Fibroblast of skin of back (primary cell): ENCODE data around the gene PCSK1N. TPM values are rescaled to one million over a fixed set of nuclear protein-coding genes. Genes with fewer than 3 reads are reported as not detected.
A peak's percentile ranks its signal among the peaks of the same experiment; 100 is the strongest.
"Not testable (repeated sequence)": the region's sequence is repeated elsewhere in the genome, so short reads cannot be mapped to it uniquely, and the experiment has no call there.

ENCODE experiments used
- DNase-seq: peaks from one replicate; pipeline ENCODE4 v3.0.0-alpha.2; 2013
- polyA plus RNA-seq, 2 experiments: library from polyadenylated mRNA; unstranded; fragments of 120-200 nt; gene quantifications; one replicate each; pipeline ENCODE4 v1.2.1, GENCODE V29; 2013; ENCODE audit not compliant: insufficient read length in 2 of 2

Gene PCSK1N, protein sequence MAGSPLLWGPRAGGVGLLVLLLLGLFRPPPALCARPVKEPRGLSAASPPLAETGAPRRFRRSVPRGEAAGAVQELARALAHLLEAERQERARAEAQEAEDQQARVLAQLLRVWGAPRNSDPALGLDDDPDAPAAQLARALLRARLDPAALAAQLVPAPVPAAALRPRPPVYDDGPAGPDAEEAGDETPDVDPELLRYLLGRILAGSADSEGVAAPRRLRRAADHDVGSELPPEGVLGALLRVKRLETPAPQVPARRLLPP
- 0.68 TPM for polyA plus RNA-seq (2013, experiment 1 of 2; ENCODE audit: insufficient read length)
- 0.24 TPM for polyA plus RNA-seq (2013, experiment 2 of 2; ENCODE audit: insufficient read length)

GRCh38 chrX:48835524-48836329 is at the start of gene PCSK1N:
TSS of gene PCSK1N (minus strand) at chrX:48835610. CDS start at chrX:48835532, 78 bp downstream.
- DNase-seq = no peak

GRCh38 chrX:48883729-48884128 is 48.3 kb upstream of the PCSK1N start:
- DNase-seq = no peak

DNA sequence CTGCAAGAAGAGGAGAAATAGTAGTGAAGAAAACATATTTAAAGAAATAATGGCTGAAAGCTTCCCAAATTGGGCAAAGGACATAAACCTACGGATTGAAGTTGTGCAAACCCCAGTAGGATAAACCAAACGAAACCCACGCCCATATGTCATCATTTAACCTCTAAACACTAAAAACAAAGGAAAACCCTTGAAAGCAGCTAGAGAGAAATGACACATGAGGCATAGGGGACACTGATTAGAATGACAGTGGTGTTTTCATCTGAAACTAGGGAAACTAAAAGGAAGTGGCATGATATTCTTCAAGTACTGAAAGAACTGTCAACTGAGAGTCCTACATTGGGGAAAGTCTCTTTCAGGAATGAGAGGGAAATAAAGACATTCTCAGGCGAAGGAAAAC is 41.5 kb upstream of the PCSK1N start:
- not testable (repeated sequence) for DNase-seq

GRCh38 chrX:48872017-48872416 is 36.6 kb upstream of the PCSK1N start:
- DNase-seq = not testable (repeated sequence)

DNA sequence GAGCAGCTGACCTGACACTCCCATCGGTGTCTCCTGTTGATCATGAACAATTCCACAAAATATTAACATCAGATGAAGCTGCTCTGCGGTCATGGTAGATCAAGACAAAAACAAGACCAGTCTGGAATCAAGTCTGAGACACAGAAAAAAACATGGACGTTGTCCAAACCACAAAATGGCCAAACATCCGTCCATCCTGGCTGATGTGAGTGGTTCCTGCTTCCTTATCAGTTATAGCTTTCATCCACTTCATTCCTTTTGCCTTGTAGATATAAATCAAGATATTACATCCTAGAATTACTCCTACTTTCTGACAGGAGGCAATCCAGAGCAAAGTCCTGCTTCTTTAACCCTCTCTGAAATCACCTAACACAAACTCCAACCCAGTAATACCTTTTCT is 28.8 kb upstream of the PCSK1N start:
- DNase-seq = peak; percentile 17

DNA sequence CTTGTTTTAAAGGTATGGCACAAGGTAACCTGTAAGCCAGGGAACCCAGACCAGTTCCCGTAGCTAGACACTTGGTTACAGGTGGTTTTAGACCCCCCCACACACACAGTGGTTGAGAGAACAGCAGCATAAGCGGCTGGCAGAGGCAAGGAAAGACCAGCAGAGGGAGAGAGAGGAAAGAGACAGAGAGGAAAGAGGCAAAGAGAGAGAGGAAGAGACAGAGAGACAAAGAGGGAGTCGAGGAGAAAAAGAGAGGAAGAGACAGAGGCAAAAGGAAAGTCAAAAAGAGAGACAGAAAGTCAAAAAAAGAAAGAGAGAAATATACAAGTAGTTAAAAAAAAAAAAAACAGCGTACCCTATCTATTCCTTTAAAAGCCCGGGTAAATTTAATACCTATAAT is 19.5 kb upstream of the PCSK1N start:
- no peak for DNase-seq

GRCh38 chrX:48854121-48854804 is 18.9 kb upstream of the PCSK1N start:
- not testable (repeated sequence) for DNase-seq

DNA sequence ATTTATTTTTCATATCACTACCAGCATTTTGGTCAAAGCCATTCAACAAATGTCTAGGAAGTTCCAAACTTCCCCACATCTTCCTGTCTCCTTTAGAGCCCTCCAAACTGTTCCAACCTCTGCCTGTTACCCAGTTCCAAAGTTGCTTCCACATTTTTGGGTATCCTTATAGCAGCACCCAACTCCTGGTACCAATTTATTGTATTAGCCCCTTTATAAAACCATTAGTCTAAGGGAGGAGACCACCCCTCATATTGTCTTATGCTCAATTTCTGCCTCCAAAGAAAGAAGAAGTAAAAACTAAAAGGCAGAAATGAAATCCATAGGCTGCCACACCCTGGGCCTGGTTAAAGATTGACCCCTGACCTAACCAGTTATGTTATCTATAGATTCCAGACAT is 18.1 kb upstream of the PCSK1N start:
- DNase-seq = not testable (repeated sequence)

- no peak for DNase-seq
These were observed 17.4 kb upstream of the PCSK1N start for GRCh38 chrX:48852857-48853256.

DNA sequence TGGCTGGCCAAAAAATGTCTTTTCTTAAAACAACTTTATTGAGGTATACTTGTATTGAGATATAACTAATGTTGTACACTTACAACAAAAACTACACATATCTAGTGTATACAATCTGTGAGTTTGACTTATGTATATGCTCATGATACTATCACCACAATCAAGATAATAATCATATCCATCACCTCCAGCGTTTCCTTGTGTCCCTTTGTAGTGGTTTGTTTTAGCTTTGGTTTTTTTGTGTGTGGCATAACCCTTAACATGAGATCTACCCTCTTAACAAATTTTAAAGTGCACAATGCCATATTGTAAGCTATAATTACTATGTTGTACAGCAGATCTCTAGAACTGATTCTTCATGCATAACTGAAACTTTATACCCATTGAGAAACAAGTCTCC is 13.4 kb upstream of the PCSK1N start:
- no peak for DNase-seq

GRCh38 chrX:48839686-48840085 is 4.3 kb upstream of the PCSK1N start:
- no peak for DNase-seq

GRCh38 chrX:48834383-48834709 is 1.1 kb downstream of the PCSK1N start:
- no peak for DNase-seq

DNA sequence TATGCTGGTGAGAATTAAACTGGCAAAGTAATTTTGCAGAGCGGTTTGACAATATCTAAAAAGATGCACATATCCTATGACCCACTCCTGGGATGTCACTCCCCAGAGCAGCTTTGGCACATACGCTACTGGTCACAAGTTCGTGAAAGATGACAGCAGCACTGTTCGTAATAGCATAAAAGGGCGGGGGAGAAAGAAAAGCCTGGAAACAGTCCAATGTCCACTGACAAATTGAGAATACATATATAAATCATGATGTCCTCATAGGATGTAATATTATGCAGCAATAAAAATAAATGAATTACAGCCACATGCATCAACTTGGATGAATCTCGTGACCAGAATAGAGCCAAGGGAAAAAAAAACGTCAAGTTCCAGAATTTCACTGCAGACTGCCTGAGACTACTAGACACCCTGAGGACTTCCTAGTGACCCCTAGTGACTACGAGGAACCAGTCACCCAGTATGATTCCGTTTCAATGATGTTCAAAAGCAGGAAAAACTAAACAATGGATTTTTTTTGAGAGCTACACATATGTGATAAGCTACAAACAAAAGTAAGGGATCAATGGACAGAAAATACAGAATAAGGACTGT is 1.8 kb downstream of the PCSK1N start:
- DNase-seq = no peak

DNA sequence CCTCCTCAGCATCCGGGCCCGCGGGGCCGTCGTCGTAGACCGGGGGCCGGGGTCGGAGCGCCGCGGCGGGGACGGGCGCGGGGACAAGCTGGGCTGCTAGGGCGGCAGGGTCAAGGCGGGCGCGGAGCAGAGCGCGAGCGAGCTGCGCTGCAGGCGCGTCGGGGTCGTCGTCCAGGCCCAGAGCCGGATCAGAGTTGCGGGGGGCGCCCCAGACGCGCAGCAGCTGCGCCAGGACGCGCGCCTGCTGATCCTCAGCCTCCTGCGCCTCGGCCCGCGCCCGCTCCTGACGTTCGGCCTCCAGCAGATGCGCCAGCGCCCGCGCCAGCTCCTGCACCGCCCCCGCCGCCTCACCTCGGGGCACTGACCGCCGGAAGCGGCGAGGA is 3.5 kb downstream of the PCSK1N start:
- DNase-seq = no peak

DNA sequence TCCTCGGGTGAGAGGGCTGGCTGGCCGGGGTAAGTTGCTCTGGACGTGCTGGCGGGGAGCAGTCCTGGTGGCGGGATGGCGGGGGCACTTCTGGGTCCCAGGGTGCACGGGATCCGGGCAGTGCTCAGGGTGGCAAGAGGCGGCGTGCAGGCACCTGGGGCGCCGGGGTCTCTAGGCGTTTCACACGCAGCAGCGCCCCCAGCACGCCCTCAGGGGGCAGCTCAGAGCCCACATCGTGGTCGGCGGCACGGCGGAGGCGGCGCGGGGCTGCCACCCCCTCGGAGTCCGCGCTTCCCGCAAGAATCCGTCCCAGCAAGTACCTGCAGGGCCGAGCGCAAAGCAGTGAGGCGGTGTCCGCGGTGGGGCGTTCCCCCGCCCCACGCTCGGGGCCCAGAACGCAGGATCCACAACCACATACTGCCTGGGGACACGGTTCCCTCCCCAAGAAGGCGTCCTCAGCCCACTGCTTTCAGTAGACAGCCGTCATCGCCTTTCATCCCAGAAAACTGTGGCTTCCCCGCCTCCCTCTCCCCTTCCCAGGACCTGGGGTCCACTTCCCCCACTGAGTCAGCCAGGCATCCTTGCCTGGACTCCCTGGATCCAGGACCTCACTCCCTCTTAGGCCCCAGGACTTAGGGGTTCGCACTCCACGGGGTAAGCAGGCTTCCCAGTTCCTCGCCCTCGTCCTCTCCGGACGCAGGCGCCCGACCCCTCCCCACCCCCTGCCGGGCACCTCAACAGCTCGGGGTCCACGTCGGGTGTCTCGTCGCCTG is 4.1 kb downstream of the PCSK1N start:
- DNase-seq = no peak

DNA sequence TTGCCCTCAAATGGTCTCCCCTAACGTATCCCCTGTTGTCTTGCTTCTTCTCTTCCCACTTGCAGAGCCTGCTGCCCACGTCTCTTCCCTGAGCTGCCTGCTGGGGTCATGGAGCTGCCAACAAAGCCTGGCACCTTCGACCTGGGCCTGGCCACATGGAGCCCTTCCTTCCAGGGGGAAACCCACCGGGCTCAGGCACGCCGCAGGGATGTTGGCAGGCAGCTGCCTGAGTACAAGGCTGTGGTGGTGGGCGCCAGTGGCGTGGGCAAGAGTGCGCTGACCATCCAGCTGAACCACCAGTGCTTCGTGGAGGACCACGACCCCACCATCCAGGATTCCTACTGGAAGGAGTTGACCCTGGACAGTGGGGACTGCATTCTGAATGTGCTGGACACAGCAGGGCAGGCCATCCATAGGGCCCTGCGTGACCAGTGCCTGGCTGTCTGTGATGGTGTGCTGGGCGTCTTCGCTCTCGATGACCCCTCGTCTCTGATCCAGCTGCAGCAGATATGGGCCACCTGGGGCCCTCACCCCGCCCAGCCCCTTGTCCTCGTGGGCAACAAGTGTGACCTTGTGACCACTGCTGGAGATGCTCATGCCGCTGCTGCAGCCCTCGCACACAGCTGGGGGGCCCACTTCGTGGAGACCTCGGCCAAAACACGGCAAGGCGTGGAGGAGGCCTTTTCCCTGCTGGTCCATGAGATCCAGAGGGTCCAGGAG is 6.2 kb downstream of the PCSK1N start:
- no peak for DNase-seq

GRCh38 chrX:48827654-48827968 is 7.8 kb downstream of the PCSK1N start:
- no peak for DNase-seq

DNA sequence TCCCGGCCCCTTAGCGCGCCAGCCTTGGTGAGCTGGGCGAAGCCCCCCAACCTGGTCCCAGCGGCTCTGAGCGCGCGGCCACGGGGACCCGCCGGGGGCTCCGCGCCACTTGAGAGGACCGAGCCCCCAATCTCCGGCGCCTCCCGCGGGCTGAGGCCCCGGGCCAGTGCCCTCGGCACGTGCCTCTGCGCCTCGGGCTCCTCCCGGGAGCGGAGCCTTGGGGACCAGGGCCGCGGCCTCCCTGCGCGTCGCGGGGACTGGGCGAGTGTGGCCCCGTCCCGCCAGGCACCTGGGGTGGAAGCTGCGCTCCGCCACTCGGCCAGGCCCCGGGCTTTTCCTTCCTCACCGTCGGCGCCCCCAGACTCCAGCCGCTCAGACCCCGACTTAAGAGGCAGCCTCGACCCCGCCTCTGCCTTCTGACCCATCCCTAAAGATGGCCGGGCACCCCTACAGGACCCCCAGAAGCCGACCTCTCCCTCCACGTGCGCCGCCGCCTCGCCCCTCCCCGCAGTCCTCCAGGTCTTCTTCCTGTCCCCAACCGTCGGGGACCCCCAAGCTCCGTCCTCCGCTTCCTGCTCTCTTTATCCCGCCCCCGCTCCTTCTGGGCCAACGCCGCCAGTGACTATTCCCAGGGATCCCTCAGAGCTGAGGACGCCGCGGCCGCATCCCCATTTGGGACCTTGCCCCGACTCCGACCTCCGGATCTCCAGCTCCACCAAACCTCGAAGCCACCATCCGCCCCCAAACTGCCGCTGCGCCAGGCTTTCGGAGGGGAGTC is 8.3 kb downstream of the PCSK1N start:
- DNase-seq = no peak

DNA sequence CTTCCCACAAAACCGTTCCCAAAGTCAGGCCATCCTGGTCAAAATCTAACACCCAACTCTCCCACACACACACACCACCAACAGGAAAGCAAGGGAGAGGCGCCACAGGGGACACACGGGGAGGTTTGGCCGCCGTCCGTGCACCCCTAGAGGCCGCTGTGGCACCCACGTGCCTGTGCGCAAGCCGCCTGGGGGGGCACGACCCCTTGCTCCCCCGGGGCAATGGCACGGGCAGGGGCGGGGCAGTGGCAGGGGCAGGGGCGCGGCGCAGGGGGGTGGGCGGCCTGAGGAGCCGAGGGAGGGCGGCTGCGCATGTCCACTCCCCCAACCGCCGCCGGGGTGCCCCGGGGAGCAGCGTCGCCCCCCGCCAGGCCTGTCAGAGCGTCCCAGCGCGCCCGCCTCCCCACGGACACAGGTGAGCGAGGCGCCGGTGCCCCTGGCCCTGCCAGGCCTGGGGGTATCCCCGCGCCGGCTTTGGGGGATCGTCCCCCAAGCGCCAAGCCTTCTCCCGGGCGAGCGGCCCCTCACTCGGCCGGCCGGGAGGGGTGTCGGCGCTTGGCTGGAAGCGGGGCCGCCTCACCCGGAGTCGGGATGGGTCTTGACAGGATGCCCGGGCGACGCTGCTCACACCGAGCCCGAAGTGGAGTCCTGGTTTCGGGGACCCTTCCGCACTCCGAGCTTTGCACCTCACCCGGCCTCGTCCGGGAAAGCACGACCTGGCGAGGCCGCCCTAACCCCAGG is 9.1 kb downstream of the PCSK1N start, which contains the start of gene ERAS:
Gene ERAS (plus strand): TSS at position 379 of the 741 bp plus-strand sequence. CDS start 2,611 bp downstream, outside the sequence.
- DNase-seq = no peak

DNA sequence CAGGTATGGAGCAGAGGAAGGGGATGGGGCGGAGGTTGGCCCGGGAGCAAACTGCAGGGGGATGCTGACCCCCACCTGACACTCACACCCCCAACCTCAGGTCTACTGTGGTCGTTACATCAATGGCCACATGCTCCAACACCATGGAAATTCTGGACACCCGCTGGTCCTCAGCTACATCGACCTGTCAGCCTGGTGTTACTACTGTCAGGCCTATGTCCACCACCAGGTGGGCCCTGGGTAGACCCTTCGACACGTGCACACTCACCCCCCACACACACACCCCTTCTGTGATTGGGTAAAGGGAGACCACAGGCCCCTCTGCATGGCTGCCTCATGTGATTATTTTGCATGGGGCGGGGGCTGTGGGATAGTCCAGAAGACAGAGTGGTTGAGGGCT is 11.3 kb downstream of the PCSK1N start:
- no peak for DNase-seq
